HG03432 (cell line): ENCODE results near the gene LINGO3.

Source experiments
- ATAC-seq: cut with Tn5 transposase; IDR thresholded peaks from one replicate; pipeline ENCODE4 v1.9.1; 2021; ENCODE audit warnings: mild to moderate bottlenecking, moderate library complexity; ENCODE audit not compliant: unreplicated experiment

The LINGO3 gene

GRCh38 chr19:2306281-2306806 lies 1.6 kb downstream of the LINGO3 start:
- no peak for ATAC-seq

GRCh38 chr19:2305452-2306280 lies 2.3 kb downstream of the LINGO3 start:
- ATAC-seq: no peak

DNA sequence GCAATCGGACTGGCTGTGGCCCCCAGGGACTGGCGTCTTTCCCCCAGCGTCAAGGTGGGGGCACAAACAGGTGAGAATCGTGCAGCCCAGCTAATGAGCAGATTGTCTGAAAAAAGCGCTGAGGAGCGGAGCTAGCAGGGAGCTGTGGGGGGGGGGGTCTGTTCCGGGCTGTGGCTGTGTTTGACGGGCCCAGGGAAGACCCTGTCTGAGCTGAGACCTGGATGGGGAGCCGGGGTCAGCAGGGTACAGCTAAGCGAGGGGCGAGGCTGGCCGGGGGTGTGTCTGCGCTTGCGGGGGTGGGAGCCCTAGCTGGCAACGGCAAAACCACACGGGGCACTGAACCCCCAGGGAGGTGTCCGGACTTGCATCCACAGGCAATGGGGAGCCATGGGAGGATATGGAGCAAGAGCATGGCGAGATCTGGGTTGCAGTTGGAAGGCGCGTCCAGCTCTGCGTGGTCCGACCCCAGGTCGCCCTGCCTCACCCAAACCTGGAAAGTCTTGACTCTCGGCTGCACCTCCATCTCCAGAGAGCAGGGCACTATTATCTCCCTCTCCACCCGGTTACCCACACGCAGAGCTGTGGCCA lies 4.6 kb downstream of the LINGO3 start:
- ATAC-seq: no peak

DNA sequence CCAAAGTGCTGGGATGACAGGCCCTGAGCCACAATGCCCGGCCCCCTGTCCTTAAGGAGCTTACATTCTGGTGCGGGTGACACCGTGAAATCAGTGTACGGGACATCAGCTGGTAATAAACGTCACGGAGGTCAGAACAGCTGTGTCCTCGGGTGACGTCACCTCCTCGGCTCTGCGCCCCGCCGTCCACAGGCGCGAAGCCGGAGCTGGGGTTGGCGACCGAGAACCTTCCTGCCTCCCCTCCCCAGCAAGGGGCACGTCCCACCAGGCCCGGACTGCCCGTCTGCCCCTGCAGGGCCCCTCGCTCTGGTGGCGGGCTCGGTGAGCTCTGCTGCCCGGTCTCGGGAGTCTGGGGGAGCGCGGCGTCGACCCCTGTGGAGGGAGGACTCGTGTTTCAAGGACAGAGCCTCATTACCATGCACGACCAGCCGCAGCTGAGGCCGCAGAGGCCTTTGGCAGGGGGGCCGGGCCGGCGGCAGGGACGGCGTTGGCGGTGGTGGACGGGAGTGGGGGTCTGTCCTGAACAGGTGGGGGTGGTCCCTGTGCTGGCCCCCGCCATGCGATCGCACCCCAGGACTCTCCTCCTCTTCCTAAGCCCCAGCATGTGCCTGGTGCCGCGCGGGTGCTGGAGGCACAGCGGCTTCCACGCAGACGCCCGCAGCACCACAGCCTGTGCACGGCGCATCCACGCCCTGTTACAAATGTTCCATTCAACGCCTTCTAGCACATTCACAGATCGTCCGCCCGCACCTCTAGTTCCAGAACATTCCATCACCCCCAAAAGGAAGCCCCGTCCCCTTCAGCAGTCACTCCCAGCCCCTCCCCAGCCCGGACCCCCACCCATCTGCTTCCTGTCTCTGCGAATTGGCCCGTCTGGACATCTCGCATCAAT lies 5.4 kb downstream of the LINGO3 start:
- no peak for ATAC-seq

DNA sequence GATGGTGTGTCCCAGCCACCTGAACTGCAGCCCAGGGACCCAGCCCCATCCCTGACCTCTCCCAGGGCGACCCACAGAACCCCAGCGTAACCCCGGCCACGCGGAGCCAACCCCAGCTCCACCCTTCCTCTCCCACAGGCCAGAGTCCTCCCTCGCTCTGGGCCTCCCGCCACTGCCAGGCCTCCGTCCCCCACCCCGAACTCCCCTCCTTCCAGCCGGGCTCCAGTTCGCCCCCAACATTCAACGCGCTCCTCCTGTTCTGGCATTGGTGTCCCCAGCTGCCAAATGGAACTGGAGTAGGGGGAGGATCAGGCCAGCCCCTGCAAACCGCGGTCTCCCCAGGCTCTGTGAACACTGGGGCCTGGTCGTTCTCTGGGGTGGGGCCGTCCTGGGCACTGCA lies 7.4 kb downstream of the LINGO3 start:
- no peak for ATAC-seq

GRCh38 chr19:2296141-2296540 lies 11.8 kb downstream of the LINGO3 start:
- no peak for ATAC-seq

DNA sequence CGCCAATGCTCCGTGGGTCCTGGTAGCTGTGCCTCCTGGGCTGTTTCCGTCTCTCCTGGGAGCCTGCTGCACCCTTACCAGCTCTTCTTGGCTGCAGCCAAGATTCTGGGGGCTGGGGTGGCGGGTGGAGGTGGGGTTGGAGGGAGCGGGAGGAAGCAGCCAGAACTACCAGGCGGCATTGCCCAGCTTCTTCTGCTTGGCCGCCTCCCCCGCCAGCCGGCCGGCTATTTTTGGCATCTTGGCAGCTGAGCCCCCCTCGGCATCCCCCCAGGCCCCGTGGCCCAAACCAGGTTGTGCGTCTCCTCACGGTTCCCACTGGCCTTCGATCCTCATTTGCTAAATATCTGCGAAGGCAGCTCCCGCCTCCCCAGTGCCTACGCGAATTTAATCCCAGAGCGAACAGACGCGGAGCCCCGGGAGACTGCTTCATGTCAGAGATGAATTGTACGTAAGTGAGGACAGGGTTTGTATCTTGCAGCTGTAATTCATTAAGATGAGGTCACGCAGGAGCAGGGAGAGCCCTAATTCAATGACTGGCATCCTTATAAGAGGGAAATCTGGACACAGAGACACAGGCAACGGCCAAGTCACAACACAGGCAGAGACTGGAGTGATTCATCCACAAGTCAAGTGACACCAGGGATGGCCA lies 13.1 kb downstream of the LINGO3 start:
- no peak for ATAC-seq

GRCh38 chr19:2291185-2291751 lies 16.7 kb downstream of the LINGO3 start:
- ATAC-seq: no peak

- ATAC-seq: no peak
Observed at GRCh38 chr19:2290441-2291184, 17.3 kb downstream of the LINGO3 start.

DNA sequence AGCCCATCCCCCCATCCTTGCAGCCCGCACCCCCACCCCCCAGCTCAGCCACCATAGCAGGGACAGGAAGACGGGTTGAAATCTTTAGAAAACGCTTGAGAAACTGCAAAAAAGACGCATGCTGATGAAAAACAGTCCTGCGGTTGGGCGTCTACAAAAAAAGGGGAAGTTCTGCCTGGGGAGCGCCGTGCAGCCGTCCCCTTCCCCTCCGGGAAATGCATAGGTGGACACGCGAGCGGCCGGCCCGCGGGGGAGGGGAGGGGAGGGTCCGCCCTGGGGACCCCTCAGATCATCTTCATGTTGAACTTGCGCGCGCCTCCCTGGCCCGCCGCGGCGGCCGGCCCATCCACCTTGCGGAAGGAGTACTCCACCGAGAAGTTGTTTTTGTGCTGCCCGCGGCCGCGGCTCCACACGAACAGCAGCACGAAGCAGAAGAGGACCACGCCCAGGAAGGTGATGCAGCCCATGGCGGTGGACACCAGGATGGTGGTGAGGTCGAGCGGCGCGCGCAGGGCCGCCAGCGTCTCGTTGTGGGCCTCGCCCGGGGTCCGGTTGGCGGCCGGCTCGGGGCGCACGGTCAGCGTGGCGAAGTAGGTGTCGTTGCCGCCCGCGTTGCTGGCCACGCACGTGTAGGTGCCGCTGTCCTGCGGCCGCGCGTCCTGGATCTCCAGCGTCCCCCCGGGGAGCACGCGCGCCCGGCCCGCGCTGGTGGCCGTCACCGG lies 18.1 kb downstream of the LINGO3 start:
- no peak for ATAC-seq

GRCh38 chr19:2288818-2289713 lies 18.9 kb downstream of the LINGO3 start:
- no peak for ATAC-seq

DNA sequence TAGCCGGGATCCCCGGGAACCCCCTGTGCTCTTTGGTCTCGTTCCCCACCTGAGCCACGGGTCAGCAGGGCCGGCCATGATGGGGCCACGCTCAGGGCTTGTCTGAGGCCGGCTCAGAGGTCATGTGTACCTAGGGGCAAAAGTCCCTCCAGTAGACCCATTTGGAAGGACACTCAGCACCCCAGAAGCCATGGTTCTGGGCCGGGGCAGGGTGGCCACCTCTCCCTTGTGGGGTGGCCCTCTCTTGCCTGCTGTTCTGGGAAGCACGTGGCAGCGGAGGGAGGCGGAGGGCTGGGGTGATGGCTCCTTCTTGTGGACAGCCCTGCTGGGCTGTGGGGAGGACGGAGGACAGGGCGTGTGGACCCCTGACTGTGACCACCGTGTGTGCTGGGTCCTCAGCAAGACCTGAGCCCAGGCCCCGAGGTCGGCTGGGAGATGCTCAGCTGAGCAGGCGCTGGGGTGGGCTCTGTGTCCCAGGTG lies 19.6 kb downstream of the LINGO3 start:
- no peak for ATAC-seq

DNA sequence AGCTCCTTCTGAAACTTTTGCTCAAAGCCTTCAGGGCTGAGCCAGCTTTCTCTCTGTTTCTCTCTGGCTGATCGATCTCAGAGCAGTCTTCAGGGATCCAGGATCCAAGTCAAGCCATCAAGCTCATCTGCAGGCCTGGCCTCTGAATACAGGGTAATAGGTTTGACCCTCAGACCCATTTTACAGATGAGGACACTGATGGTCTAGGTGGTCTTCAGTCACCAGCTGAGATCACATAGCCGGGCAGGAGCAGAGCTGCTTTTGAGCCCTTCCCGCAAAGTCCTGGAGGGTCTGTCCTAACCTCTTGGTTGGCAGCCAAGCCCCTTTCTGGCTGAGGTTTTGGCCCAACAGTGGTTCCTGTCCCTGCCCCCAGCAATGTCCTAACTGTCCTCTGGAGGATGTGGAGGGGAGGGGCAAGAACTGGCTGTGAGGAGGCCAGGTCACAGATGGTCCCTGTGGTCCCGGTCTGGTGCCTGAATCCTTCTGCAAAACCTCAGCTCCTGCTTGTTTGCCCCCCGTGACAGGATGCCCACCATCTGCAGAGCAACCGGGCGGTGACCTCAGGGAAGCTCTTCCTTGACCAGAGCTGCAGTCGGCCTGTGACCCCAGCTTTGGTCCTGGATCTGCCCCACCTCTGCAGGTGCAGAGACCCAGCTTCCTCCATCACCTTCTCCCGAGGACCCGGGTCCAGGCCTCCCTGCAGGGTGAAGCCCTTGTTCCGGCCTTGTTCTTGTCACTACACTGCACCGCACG lies 20.2 kb downstream of the LINGO3 start:
- ATAC-seq: no peak

- no peak for ATAC-seq
Observed at GRCh38 chr19:2286402-2287140, 21.4 kb downstream of the LINGO3 start.

- no peak for ATAC-seq
Observed at GRCh38 chr19:2283835-2284507, 24.0 kb downstream of the LINGO3 start.

- no peak for ATAC-seq
Observed at GRCh38 chr19:2282862-2283237, 25.1 kb downstream of the LINGO3 start.
